Measurements from ENCODE around the gene GPHB5. TPM values are rescaled to one million over a fixed set of nuclear protein-coding genes. Genes with fewer than 3 reads are reported as not detected.
"Not testable (repeated sequence)": the region's sequence is repeated elsewhere in the genome, so short reads cannot be mapped to it uniquely, and the experiment has no call there.

GPHB5 gene
- not detected for total RNA-seq

DNA sequence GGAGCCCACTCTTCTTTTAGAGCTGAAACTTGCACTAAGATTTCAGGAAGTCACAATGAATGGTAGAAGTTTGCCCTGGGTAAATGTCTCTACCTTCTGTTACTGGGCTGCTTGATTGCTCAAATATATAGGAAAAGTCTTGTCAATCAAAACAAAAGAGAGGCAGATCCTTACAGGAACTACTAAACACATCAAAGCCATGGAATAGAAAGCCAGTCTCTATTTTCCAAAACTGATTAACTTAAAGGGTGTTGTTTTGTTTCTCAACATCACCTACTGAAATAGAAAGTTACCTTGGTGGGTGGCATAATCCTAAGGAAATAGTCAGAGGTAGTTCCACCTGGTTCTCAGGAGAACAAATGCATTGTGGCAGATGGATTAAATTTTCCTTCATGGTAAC is at the start of gene GPHB5:
Gene GPHB5, minus strand, starts transcription at position 101 of the 400 bp plus-strand sequence. CDS start 1,086 bp downstream, outside the sequence.
- H3K27me3 ChIP-seq (ENCODE audit: insufficient read depth, low read length): no peaks in the 10 kb centered on the region
- no peak within 1 kb of the TSS for H3K4me3 ChIP-seq (ENCODE audit: low read length)
- H3K9me3 ChIP-seq (ENCODE audit: low read depth, low read length): no peaks in the 10 kb centered on the region
- H3K4me1 ChIP-seq (ENCODE audit: insufficient read depth, low read length): no peaks in the 10 kb centered on the region

DNA sequence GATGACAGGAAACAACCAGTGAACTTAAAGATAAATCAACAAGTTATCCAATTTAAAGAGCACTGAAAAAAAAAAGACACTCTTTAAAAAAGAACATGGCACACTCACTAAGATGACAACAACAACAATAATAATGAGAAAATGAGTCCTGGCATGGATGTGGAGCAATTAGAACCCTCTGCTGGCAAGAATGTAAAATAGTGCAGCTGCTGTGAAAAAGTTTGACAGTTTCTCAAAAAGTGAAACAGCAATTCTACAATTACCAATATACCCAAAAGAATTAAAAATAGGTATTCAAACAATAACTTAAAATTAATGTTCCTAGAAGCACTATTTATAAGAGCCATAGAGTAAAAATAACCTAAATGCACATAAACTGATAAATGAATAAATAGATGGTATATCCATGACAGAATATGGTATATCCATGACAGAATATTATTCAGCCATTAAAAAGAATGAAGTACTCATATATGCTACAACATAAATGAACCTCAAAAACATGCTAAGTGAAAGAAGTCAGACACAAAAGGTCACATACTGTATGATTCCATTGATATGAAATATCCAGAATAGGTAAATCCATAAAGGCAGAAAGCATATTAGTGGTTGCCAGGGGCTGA is 49.1 kb upstream of the GPHB5 start:
- Histone ChIP-seq H3K4me1 (ENCODE audit: insufficient read depth, low read length) (no peaks in the 10 kb centered on the region), H3K27me3 (ENCODE audit: insufficient read depth, low read length) (no peaks in the 10 kb centered on the region), H3K4me3 (ENCODE audit: low read length) (no peak overlapping the region), H3K9me3 (ENCODE audit: low read depth, low read length) (no peaks in the 10 kb centered on the region)

GRCh38 chr14:63362389-63362819 is 43.7 kb upstream of the GPHB5 start:
- no peak overlapping the region for H3K4me3 ChIP-seq (ENCODE audit: low read length)

DNA sequence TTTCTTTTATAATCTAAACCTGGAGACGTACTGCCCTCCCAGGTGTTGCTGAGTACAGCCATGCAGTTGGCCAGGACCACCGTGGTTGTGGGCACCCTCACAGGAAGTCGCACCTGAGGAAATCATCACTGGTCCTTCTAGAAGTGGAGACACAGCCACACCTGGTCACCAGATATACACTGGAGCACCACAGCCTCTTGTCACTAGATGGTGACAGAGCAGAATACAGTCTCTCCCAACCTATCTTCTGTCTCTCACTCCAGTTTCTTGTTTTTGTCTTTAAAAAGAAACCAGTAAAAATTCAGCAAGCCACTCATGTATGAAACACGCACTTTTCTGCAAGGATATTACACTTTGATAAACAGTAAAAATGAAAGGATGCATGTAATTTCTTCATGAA is 43.1 kb upstream of the GPHB5 start:
- H3K27me3 ChIP-seq (ENCODE audit: insufficient read depth, low read length): no peaks in the 10 kb centered on the region
- H3K4me3 ChIP-seq (ENCODE audit: low read length): no peak overlapping the region
- no peaks in the 10 kb centered on the region for H3K9me3 ChIP-seq (ENCODE audit: low read depth, low read length)
- H3K4me1 ChIP-seq (ENCODE audit: insufficient read depth, low read length): no peaks in the 10 kb centered on the region

More at GRCh38 chr14:63362389-63362819, 43.7 kb upstream of the GPHB5 start:
- H3K4me1 ChIP-seq (ENCODE audit: insufficient read depth, low read length): no peaks in the 10 kb centered on the region
- no peaks in the 10 kb centered on the region for H3K9me3 ChIP-seq (ENCODE audit: low read depth, low read length)
- H3K27me3 ChIP-seq (ENCODE audit: insufficient read depth, low read length): no peaks in the 10 kb centered on the region

DNA sequence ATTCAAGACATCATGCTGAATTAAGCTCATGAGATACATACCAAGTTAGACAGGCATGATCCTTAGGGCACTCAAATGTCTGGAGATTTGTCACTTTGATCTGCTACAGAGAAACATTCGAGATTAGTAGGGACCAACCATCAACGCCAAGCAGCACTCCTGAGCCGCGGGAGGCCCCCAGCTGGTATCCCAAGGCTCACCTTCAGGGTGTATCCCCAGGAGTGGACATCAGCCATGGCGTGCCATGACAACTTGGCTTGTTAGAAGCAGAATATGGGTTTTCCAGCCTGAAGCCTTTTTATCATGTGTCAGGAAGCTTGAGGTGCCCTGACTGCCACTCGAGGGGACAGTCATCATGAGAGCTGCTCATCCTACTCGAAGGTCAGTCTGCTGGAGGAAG is 39.1 kb upstream of the GPHB5 start:
- Histone ChIP-seq H3K9me3 (ENCODE audit: low read depth, low read length) (no peaks in the 10 kb centered on the region), H3K4me3 (ENCODE audit: low read length) (no peak overlapping the region), H3K27me3 (ENCODE audit: insufficient read depth, low read length) (no peaks in the 10 kb centered on the region), H3K4me1 (ENCODE audit: insufficient read depth, low read length) (no peaks in the 10 kb centered on the region)

DNA sequence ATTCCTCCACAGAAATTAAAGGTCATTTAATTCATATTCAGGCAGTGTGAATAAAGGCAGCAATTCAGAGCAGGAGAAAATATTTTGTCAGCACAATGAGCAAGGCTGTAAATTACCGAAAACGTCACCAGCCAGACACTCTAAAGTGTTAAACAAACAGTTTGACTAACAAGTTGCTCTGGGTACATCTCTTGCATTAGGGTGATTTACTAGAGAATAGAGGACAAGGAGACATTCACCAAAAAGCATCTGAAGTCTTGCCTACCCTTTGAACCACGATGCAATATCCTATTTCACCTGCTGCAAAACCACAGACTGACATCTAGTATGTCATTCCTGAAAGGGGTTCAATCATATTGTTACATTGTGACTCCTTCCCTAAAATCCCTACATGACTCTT is 27.1 kb upstream of the GPHB5 start:
- Histone ChIP-seq H3K4me1 (ENCODE audit: insufficient read depth, low read length) (no peaks in the 10 kb centered on the region), H3K27me3 (ENCODE audit: insufficient read depth, low read length) (no peaks in the 10 kb centered on the region), H3K9me3 (ENCODE audit: low read depth, low read length) (no peaks in the 10 kb centered on the region), H3K4me3 (ENCODE audit: low read length) (no peak overlapping the region)

- Histone ChIP-seq H3K9me3 (ENCODE audit: low read depth, low read length) (no peaks in the 10 kb centered on the region), H3K4me3 (ENCODE audit: low read length) (no peak overlapping the region)
These were observed 25.6 kb upstream of the GPHB5 start for GRCh38 chr14:63344336-63344735.

GRCh38 chr14:63343878-63344277 is 25.1 kb upstream of the GPHB5 start:
- no peaks in the 10 kb centered on the region for H3K4me1 ChIP-seq (ENCODE audit: insufficient read depth, low read length)
- H3K9me3 ChIP-seq (ENCODE audit: low read depth, low read length): no peaks in the 10 kb centered on the region
- no peak overlapping the region for H3K4me3 ChIP-seq (ENCODE audit: low read length)
- no peaks in the 10 kb centered on the region for H3K27me3 ChIP-seq (ENCODE audit: insufficient read depth, low read length)

More at GRCh38 chr14:63344336-63344735, 25.6 kb upstream of the GPHB5 start:
- Histone ChIP-seq H3K27me3 (ENCODE audit: insufficient read depth, low read length) (no peaks in the 10 kb centered on the region), H3K4me1 (ENCODE audit: insufficient read depth, low read length) (no peaks in the 10 kb centered on the region)

DNA sequence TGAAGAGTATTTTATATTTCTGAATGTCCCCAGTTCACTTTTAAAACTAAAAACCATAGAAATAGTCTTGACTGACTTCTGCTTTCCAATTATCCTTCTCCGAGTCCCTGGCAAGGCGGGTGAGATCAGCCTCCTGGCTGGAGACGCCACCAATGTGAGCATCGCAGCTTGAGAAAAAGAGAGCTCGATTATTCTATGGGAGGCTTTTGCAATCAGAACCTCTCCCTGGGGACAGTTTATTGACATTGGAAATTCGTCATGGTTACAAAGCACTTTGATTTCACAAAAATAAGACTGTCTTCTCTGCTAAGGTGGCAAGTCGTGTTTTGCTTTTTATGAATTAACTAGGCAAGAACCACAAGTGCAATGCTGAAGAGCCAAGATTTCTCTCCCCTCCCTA is 23.6 kb upstream of the GPHB5 start:
- H3K27me3 ChIP-seq (ENCODE audit: insufficient read depth, low read length): no peaks in the 10 kb centered on the region
- no peak overlapping the region for H3K4me3 ChIP-seq (ENCODE audit: low read length)
- no peaks in the 10 kb centered on the region for H3K9me3 ChIP-seq (ENCODE audit: low read depth, low read length)
- H3K4me1 ChIP-seq (ENCODE audit: insufficient read depth, low read length): no peaks in the 10 kb centered on the region

DNA sequence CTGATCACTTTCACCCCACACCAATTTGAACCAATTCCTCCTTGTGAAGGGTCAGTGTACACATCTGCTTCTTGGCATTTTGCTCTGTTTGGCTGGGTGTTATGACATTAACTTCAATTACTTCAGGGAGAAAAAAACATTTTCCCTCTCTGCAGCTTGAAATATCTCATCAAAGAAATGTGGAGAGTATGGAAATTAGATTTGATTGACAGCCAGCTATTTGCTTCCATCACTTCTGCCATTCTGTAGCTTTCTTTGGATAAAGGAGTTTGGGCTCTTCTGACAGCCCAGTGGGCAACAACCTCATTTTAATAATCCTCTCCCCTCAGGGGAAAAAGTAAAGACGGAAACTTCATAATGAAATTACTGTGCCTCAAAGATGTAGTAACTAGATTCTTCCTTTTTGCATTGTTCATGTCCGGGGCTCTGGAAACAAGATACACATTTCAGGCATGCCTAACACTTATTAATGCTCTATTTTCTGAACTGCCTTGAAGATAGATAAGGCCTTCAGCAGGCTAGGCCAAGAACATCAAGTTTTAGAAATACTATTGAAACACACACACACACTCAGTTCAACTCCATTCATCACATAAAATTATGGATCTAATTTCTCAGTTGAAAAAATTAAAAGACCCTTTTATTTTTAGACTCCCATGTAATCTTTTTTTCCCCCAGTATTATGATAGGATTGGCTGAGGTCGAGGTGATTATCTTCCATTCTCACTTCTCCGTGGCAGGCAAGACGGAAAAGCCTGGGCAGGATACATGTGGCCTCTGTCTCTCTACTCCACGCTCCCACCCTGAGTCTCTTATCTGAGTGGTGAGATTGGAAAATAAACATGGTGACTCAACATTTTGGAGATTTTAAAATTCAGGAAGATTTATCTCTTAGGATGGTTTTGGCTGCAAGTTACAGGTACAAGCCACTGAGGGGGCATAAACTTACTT is 10.3 kb upstream of the GPHB5 start:
- H3K4me3 ChIP-seq (ENCODE audit: low read length): no peak overlapping the region
- H3K27me3 ChIP-seq (ENCODE audit: insufficient read depth, low read length): peaks cover 2% of the 10 kb centered on the region
- H3K9me3 ChIP-seq (ENCODE audit: low read depth, low read length): no peaks in the 10 kb centered on the region
- H3K4me1 ChIP-seq (ENCODE audit: insufficient read depth, low read length): no peaks in the 10 kb centered on the region

- peaks cover 2% of the 10 kb centered on the region for H3K27me3 ChIP-seq (ENCODE audit: insufficient read depth, low read length)
- no peaks in the 10 kb centered on the region for H3K9me3 ChIP-seq (ENCODE audit: low read depth, low read length)
- H3K4me1 ChIP-seq (ENCODE audit: insufficient read depth, low read length): no peaks in the 10 kb centered on the region
- H3K4me3 ChIP-seq (ENCODE audit: low read length): no peak overlapping the region
These were observed 8.1 kb upstream of the GPHB5 start for GRCh38 chr14:63326840-63327239.

DNA sequence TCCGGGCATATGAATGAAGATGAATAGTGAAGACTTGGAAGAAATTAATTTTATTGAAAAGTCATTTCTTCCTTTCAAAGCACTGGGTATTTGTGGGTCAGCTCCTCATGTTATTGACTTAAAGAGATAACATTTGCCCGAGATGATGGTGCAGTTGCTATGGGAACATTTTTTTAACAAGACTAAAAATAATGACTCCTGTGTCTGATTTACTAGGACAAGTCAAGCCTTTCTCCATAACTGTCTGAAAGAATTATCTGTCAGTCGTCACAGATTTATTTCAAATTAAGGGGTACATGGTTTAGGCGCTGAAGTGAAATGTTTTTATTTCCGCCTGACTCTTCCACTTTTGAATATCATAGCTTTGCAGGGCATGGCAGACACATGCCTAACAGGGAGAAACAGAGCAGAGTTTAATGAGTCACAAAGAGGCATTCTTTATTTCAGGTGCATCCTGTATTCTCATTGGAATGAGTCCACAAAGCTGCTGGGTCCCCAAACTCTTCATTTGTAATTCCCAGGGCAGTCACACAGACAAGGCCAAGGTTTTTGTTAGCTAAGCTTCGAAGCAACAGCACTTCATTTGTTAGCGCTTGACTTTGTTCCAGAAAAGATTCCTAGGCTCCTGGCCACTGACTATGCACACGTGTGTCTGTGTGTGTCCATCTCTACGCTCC is 4.3 kb upstream of the GPHB5 start:
- no peaks in the 10 kb centered on the region for H3K27me3 ChIP-seq (ENCODE audit: insufficient read depth, low read length)
- no peak overlapping the region for H3K4me3 ChIP-seq (ENCODE audit: low read length)
- no peaks in the 10 kb centered on the region for H3K9me3 ChIP-seq (ENCODE audit: low read depth, low read length)
- H3K4me1 ChIP-seq (ENCODE audit: insufficient read depth, low read length): no peaks in the 10 kb centered on the region

DNA sequence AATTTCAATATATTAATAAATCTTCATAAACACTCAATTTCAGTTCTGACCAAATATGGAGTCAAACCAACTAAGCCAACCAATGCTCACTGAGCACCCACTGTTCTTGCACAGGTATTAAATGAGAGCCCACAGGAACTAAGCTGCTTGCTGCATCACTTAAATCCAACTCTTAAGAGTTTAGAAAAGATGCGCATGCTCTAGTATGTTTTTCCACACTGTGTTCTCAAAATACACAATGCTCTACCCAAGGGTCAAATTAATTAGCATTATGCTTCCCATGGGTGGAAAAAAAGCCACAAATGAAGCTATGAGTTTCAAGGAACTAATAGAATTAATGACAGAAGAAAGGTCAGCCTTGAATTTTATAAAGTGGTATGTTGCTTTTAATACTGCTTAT is 3.7 kb upstream of the GPHB5 start:
- Histone ChIP-seq H3K4me3 (ENCODE audit: low read length) (no peak overlapping the region), H3K4me1 (ENCODE audit: insufficient read depth, low read length) (no peaks in the 10 kb centered on the region), H3K27me3 (ENCODE audit: insufficient read depth, low read length) (no peaks in the 10 kb centered on the region), H3K9me3 (ENCODE audit: low read depth, low read length) (no peaks in the 10 kb centered on the region)

DNA sequence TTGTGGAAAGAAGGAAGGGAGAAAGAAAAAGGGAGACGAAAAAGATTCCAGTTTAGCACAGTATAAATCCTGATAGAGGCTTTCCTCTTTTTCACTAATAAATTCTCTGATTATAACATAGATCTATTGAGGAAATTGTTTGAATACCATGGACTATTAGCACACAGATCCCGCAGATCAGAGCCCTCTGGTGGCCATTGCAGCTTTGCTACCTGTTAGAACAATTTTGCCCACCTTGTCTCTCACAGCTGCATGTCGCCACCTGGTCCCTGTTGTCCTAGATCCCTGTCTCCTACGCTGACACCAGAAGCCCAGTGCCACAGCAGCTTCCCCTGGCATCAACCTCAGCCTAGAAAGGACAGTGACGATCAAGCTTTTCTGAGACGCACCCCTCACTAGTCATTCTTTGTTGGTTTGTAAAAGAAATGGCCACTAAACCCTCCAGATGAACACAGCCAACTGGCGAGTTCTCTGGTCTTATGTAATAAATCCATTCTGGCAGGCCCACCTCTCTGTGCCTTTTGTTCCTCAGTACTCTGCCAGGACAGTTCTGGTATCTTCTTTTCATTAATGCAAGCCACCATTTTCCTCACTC is 9.9 kb downstream of the GPHB5 start:
- Histone ChIP-seq H3K4me3 (ENCODE audit: low read length) (no peak overlapping the region), H3K27me3 (ENCODE audit: insufficient read depth, low read length) (no peaks in the 10 kb centered on the region), H3K4me1 (ENCODE audit: insufficient read depth, low read length) (no peaks in the 10 kb centered on the region), H3K9me3 (ENCODE audit: low read depth, low read length) (no peaks in the 10 kb centered on the region)

GRCh38 chr14:63304429-63304828 is 14.3 kb downstream of the GPHB5 start:
- not testable (repeated sequence) for H3K27me3 ChIP-seq (ENCODE audit: insufficient read depth, low read length); H3K9me3 ChIP-seq (ENCODE audit: low read depth, low read length); H3K4me3 ChIP-seq (ENCODE audit: low read length); H3K4me1 ChIP-seq (ENCODE audit: insufficient read depth, low read length)

Measured in mononuclear cell (primary cell).